Spinal cord (tissue), 10 donors: Measurements from ENCODE around the gene STXBP6. TPM values are rescaled to one million over a fixed set of nuclear protein-coding genes. Genes with fewer than 3 reads are reported as not detected.
"Not testable (repeated sequence)": the region's sequence is repeated elsewhere in the genome, so short reads cannot be mapped to it uniquely, and the experiment has no call there.

Source experiments
- DNase-seq, 6 donors: peaks; one replicate each; pipeline versions ENCODE4 v3.0.0 to v3.0.0-alpha.2; 2013 to 2015; ENCODE audit warnings: low spot score in 6 of 6, low read depth in 4 of 6
- H3K27ac ChIP-seq: one replicate; pipeline ENCODE4 v1.5.1; 2013; ENCODE audit warnings: low read depth, low read length, control low read depth
- H3K27me3 ChIP-seq: one replicate; pipeline ENCODE4 v1.6.1; 2013; ENCODE audit warnings: low read length; ENCODE audit not compliant: control insufficient read depth, insufficient read depth
- H3K36me3 ChIP-seq: one replicate; pipeline ENCODE4 v1.6.1; 2013; ENCODE audit warnings: low read length; ENCODE audit not compliant: control insufficient read depth, insufficient read depth
- H3K4me1 ChIP-seq: one replicate; pipeline ENCODE4 v1.6.1; 2013; ENCODE audit warnings: low read length; ENCODE audit not compliant: control insufficient read depth, insufficient read depth
- H3K4me3 ChIP-seq: one replicate; pipeline ENCODE4 v1.5.1; 2013; ENCODE audit warnings: low read depth, low read length, control low read depth
- H3K9me3 ChIP-seq: one replicate; pipeline ENCODE4 v1.6.1; 2013; ENCODE audit warnings: low read length; ENCODE audit not compliant: control insufficient read depth, insufficient read depth
- WGBS: methylation state at CpG from one replicate; pipeline ENCODE4 v1.1.5; 2013; ENCODE audit warnings: missing lambda C conversion rate; ENCODE audit not compliant: insufficient coverage; 5-methylcytosine and 5-hydroxymethylcytosine counted together
- polyA plus RNA-seq, 2 donors: library from polyadenylated mRNA; unstranded; fragments of 120-200 nt; gene quantifications; one replicate each; pipeline ENCODE4 v1.2.1, GENCODE V29; 2013; ENCODE audit not compliant: insufficient read length in 2 of 2
- total RNA-seq, 2 donors: library from RNA; depleted of rRNA in 1 of 2; stranded (reverse); fragments of 120-200 nt in 1 of 2; fragments of >200 nt in 1 of 2; gene quantifications; one replicate each; pipeline versions ENCODE4 v1.2.3 to v1.2.4, GENCODE V29; 2013 to 2014
- donor health status: healthy.

The STXBP6 gene
- total and polyA plus RNA-seq, 4 donors = 24.5 to 49.3 (median 36.9) TPM

DNA sequence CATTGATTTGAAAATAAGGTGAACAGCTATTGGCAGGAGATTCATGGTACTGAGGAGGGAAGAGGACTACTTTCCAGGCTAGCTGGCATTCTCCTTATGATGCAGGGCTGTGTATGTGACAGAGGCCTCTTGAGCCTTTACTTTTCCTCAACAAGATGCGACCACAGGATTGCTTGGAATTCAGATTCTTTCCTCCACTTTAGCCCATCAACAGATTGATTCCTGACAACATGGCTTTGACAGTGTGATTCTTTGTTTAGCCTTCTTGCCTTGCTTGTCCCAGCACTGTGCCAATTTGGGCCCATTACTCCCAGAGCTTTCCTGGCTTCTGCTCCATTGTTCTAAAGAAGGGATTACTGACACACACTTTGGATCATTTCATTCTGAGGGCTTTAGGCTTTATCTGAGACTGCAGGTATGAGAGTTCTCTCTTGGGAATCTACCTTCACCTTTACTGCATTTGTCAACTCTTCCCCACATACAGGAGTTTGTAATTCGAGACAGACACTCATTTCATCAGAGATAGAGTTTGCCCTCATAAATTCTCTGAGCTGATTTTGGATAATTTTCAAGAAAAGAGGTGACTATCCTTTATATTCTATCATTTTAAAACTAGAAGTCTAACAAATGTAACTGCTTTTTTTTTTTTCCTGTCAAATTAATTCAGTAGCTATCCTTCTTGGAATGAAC is 209.6 kb downstream of the STXBP6 start:
- no peak overlapping the region for H3K27ac ChIP-seq

GRCh38 chr14:24839617-24840203 is 210.2 kb downstream of the STXBP6 start:
- no peak for DNase-seq
- H3K4me3 ChIP-seq = no peak overlapping the region
- no CpG with 5 or more reads among the region's 3 CpGs for WGBS
- no peaks in the 10 kb centered on the region for H3K9me3 ChIP-seq
- H3K36me3 ChIP-seq = no peaks in the 10 kb centered on the region
- no peaks in the 10 kb centered on the region for H3K4me1 ChIP-seq
- H3K27me3 ChIP-seq = no peaks in the 10 kb centered on the region
- H3K27ac ChIP-seq = no peak overlapping the region

More for the DNA sequence above, 209.6 kb downstream of the STXBP6 start:
- no peak for DNase-seq
- 90% methylated on average over 1 of the region's 2 CpGs for WGBS
- no peaks in the 10 kb centered on the region for H3K4me1 ChIP-seq
- H3K4me3 ChIP-seq = no peak overlapping the region
- H3K36me3 ChIP-seq = no peaks in the 10 kb centered on the region
- H3K27me3 ChIP-seq = no peaks in the 10 kb centered on the region
- no peaks in the 10 kb centered on the region for H3K9me3 ChIP-seq

- no CpG with 5 or more reads among the region's 4 CpGs for WGBS
These were observed 210.9 kb downstream of the STXBP6 start for GRCh38 chr14:24838945-24839616.

DNA sequence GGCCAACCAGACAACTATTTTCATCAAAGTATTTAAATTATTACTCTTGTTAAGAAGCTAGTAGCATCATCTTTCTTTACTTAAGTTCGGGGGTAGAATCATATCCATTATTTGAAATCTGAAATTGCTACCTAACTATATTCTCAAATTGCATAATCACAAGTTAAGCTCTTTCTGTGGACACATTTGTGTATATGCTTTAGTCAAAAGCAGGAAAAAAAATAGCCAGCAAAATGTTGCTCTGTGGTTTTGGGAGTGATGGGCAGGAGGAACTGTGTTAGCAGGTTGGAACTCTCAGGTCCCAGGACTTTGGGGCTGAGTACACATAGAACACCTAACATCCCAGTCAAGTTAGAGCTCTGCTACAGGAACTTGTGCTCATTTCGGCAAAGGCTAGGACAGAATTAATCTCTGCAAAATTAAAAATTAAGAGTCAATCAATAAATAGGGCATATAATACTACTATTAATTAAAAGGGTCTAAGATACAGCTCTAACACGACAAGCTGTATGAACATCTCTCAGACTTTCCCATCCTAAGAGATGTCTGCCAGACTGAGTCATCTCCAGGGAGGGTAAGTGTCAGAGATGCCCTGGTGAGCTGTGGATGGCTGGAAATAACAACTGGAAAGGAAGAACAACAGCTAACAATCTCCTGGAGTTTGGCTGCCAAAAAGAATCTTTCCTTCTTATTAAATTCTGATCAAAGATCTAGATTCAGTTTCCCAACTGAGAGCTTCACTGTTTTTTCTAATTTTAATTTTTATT is 212.5 kb downstream of the STXBP6 start:
- H3K36me3 ChIP-seq = no peaks in the 10 kb centered on the region
- no peaks in the 10 kb centered on the region for H3K27me3 ChIP-seq
- peak in 1 of 6 donors; percentile 28 for DNase-seq
- H3K27ac ChIP-seq = peak overlapping the region; percentile 22
- H3K9me3 ChIP-seq = no peaks in the 10 kb centered on the region
- no peak overlapping the region for H3K4me3 ChIP-seq
- no peaks in the 10 kb centered on the region for H3K4me1 ChIP-seq
- WGBS = no CpG with 5 or more reads among the region's 3 CpGs

More at GRCh38 chr14:24838945-24839616, 210.9 kb downstream of the STXBP6 start:
- no peaks in the 10 kb centered on the region for H3K27me3 ChIP-seq
- DNase-seq = peak in 1 of 6 donors; percentile 81
- no peak overlapping the region for H3K4me3 ChIP-seq
- H3K4me1 ChIP-seq = no peaks in the 10 kb centered on the region
- H3K9me3 ChIP-seq = no peaks in the 10 kb centered on the region
- H3K27ac ChIP-seq = no peak overlapping the region
- H3K36me3 ChIP-seq = no peaks in the 10 kb centered on the region

GRCh38 chr14:24836324-24836723 is 213.6 kb downstream of the STXBP6 start:
- not testable (repeated sequence) for H3K4me3 ChIP-seq, H3K36me3 ChIP-seq, DNase-seq, H3K27me3 ChIP-seq, H3K4me1 ChIP-seq, H3K27ac ChIP-seq, H3K9me3 ChIP-seq
- 72% methylated on average over 5 of the region's 6 CpGs for WGBS

DNA sequence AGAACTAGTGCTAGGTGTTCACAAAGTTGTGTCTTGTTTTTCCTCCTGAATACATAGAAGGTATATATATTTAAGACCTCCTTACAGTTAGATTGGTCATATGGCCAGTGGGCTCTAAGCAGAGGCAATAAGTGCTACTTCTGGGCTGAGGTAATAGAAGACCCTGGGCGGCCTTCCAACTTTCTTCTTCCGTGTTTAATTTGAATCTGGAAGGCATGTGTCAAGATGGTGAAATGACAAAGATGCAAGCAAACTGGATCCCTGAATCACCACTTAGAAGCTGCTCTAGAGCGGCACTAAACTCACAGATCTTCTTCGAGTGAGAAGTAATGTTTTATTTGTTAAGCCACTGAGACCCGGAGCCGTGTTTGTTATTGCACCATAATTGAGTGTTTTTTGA is 215.0 kb downstream of the STXBP6 start:
- 94% methylated on average over 3 of the region's 6 CpGs for WGBS
- DNase-seq = no peak
- Histone ChIP-seq H3K4me1 (no peaks in the 10 kb centered on the region), H3K27ac (no peak overlapping the region), H3K36me3 (no peaks in the 10 kb centered on the region), H3K4me3 (no peak overlapping the region), H3K27me3 (no peaks in the 10 kb centered on the region), H3K9me3 (no peaks in the 10 kb centered on the region)

DNA sequence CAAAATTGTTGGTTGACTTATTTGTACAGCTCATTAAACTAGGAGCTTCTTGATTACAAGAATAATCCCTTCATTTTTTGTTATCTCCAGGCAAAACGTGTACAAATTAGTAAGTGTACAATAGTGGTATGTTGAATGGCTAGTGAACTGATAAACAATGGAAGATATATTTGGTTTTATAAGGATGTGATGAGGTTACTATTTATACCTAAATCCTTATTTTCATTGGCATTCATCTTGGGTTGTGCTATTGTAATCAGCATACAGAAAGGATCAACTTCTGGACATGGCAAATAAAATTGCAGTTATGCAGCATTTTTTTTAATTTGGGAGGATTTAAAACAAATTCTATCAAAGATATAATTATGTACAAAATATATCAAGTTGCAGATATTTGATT is 216.6 kb downstream of the STXBP6 start:
- no peak for DNase-seq
- no CpG with 5 or more reads among the region's 1 CpG for WGBS

GRCh38 chr14:24831677-24832076 is 218.3 kb downstream of the STXBP6 start:
- Histone ChIP-seq H3K36me3 (no peaks in the 10 kb centered on the region), H3K27ac (no peak overlapping the region), H3K4me3 (no peak overlapping the region), H3K9me3 (no peaks in the 10 kb centered on the region), H3K27me3 (no peaks in the 10 kb centered on the region), H3K4me1 (no peaks in the 10 kb centered on the region)
- no peak for DNase-seq
- WGBS = 79% methylated on average over 2 of the region's 4 CpGs

More for the DNA sequence above, 216.6 kb downstream of the STXBP6 start:
- Histone ChIP-seq H3K4me3 (no peak overlapping the region), H3K36me3 (no peaks in the 10 kb centered on the region), H3K27ac (no peak overlapping the region), H3K27me3 (no peaks in the 10 kb centered on the region), H3K9me3 (no peaks in the 10 kb centered on the region), H3K4me1 (no peaks in the 10 kb centered on the region)

DNA sequence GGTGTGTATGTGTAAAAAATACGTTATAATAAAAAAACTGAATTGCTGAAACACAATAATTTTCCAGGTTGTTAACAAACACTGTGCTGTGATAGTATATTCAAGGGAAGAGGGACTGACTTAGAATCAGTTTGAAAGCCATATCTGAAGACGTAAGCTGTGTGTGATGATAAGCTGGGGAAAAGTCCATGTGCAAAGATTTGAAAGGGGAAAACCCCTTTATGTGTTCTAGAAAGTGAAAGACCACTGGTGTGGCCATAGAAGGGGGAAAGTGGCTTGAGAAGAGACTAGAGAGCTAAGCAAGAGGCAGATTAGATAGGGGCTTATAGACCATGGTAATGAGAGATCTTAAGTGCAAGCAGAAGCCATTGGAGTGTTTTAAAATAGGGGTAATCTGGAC is 220.1 kb downstream of the STXBP6 start:
- H3K4me1 ChIP-seq = no peaks in the 10 kb centered on the region
- no peak overlapping the region for H3K4me3 ChIP-seq
- no peaks in the 10 kb centered on the region for H3K9me3 ChIP-seq
- WGBS = 100% methylated on average over 1 of the region's 2 CpGs
- no peaks in the 10 kb centered on the region for H3K27me3 ChIP-seq
- H3K27ac ChIP-seq = no peak overlapping the region
- H3K36me3 ChIP-seq = no peaks in the 10 kb centered on the region
- no peak for DNase-seq
